Measurements from ENCODE around the gene SMAD3. TPM values are rescaled to one million over a fixed set of nuclear protein-coding genes. Genes with fewer than 3 reads are reported as not detected.

The SMAD3 gene
- total RNA-seq, 2 donors from 2014 or later, result 20.8 to 37.8 TPM

GRCh38 chr15:67225336-67225735 is 159.9 kb downstream of the SMAD3 start:
- Histone ChIP-seq H3K4me3 (no peak overlapping the region), H3K9me3 (no peaks in the 10 kb centered on the region), H3K4me1 (no peaks in the 10 kb centered on the region), H3K36me3 (peaks cover 2% of the 10 kb centered on the region), H3K27me3 (no peaks in the 10 kb centered on the region), H3K27ac (no peak overlapping the region)
- no peak for TF ChIP-seq CTCF (IDR thresholded peaks at IDR 0.05)
- no peak for DNase-seq (ENCODE audit: low spot score)

GRCh38 chr15:67227431-67227830 is 162.0 kb downstream of the SMAD3 start:
- no peak for DNase-seq (ENCODE audit: low spot score)
- no peaks in the 10 kb centered on the region for H3K27me3 ChIP-seq
- H3K4me1 ChIP-seq, result no peaks in the 10 kb centered on the region
- H3K36me3 ChIP-seq, result peaks cover 21% of the 10 kb centered on the region
- H3K27ac ChIP-seq, result no peak overlapping the region
- H3K4me3 ChIP-seq, result no peak overlapping the region
- no peak for TF ChIP-seq CTCF (IDR thresholded peaks at IDR 0.05)
- H3K9me3 ChIP-seq, result no peaks in the 10 kb centered on the region

GRCh38 chr15:67227846-67228245 is 162.4 kb downstream of the SMAD3 start:
- TF ChIP-seq CTCF (IDR thresholded peaks at IDR 0.05), result no peak
- Histone ChIP-seq H3K27ac (no peak overlapping the region), H3K4me3 (no peak overlapping the region), H3K9me3 (no peaks in the 10 kb centered on the region), H3K27me3 (no peaks in the 10 kb centered on the region), H3K4me1 (no peaks in the 10 kb centered on the region), H3K36me3 (peaks cover 24% of the 10 kb centered on the region)
- DNase-seq (ENCODE audit: low spot score), result no peak

- Histone ChIP-seq H3K27ac (no peak overlapping the region), H3K4me1 (no peaks in the 10 kb centered on the region), H3K27me3 (no peaks in the 10 kb centered on the region), H3K9me3 (no peaks in the 10 kb centered on the region), H3K36me3 (peaks cover 24% of the 10 kb centered on the region), H3K4me3 (no peak overlapping the region)
- DNase-seq (ENCODE audit: low spot score), result no peak
- TF ChIP-seq CTCF (IDR thresholded peaks at IDR 0.05), result no peak
These were observed 162.9 kb downstream of the SMAD3 start for GRCh38 chr15:67228286-67228685.

- peaks cover 24% of the 10 kb centered on the region for H3K36me3 ChIP-seq
- no peak for TF ChIP-seq CTCF (IDR thresholded peaks at IDR 0.05)
- DNase-seq (ENCODE audit: low spot score), result no peak
- H3K27ac ChIP-seq, result no peak overlapping the region
- no peak overlapping the region for H3K4me3 ChIP-seq
- no peaks in the 10 kb centered on the region for H3K27me3 ChIP-seq
- no peaks in the 10 kb centered on the region for H3K4me1 ChIP-seq
- H3K9me3 ChIP-seq, result no peaks in the 10 kb centered on the region
These were observed 165.1 kb downstream of the SMAD3 start for GRCh38 chr15:67230504-67230903.

- peaks cover 24% of the 10 kb centered on the region for H3K36me3 ChIP-seq
- TF ChIP-seq CTCF (IDR thresholded peaks at IDR 0.05), result no peak
- H3K4me3 ChIP-seq, result no peak overlapping the region
- H3K27me3 ChIP-seq, result no peaks in the 10 kb centered on the region
- H3K27ac ChIP-seq, result no peak overlapping the region
- no peaks in the 10 kb centered on the region for H3K9me3 ChIP-seq
- DNase-seq (ENCODE audit: low spot score), result no peak
- no peaks in the 10 kb centered on the region for H3K4me1 ChIP-seq
These were observed 167.2 kb downstream of the SMAD3 start for GRCh38 chr15:67232591-67232990.

All from right atrium auricular region (tissue), 2 donors.